SJCRH30 (cell line): ENCODE data around the gene MED29. TPM values are rescaled to one million over a fixed set of nuclear protein-coding genes. Genes with fewer than 3 reads are reported as not detected.
"Not testable (repeated sequence)": the region's sequence is repeated elsewhere in the genome, so short reads cannot be mapped to it uniquely, and the experiment has no call there.

Experiments used
- DNase-seq, 2 experiments: peaks; one replicate each; pipeline ENCODE4 v3.0.0-alpha.2; 2015 to 2020
- H3K27ac ChIP-seq: fragments of 250-450 bp; sonication (Bioruptor Pico); 2 replicates; pipeline ENCODE4 v1.5.1; 2020; ENCODE audit warnings: mild to moderate bottlenecking, moderate library complexity
- H3K27me3 ChIP-seq: fragments of 250-450 bp; sonication (Bioruptor Pico); 2 replicates; pipeline ENCODE4 v1.5.1; 2020; ENCODE audit warnings: mild to moderate bottlenecking, moderate library complexity
- H3K36me3 ChIP-seq: fragments of 250-450 bp; sonication (Bioruptor Pico); 2 replicates; pipeline ENCODE4 v1.5.1; 2020; ENCODE audit warnings: mild to moderate bottlenecking, moderate library complexity
- H3K4me1 ChIP-seq: fragments of 250-450 bp; sonication (Bioruptor Pico); 2 replicates; pipeline ENCODE4 v1.5.1; 2020; ENCODE audit warnings: mild to moderate bottlenecking, moderate library complexity
- H3K4me3 ChIP-seq: fragments of 250-450 bp; sonication (Bioruptor Pico); 2 replicates; pipeline ENCODE4 v1.5.1; 2020; ENCODE audit warnings: mild to moderate bottlenecking, moderate library complexity
- H3K9me3 ChIP-seq: fragments of 250-450 bp; sonication (Bioruptor Pico); replicated peaks from 2 replicates; pipeline ENCODE4 v1.5.1; 2020; ENCODE audit warnings: mild to moderate bottlenecking, moderate library complexity
- total RNA-seq: library from RNA; depleted of rRNA; stranded (reverse); fragments of >200 nt; shearing (Covaris generic); gene quantifications from 2 replicates; pipeline ENCODE4 v1.2.3, GENCODE V29; 2014

The MED29 gene
- total RNA-seq, 1 experiment from 2014 or later: 31.9 TPM

- no peak overlapping the region for H3K4me3 ChIP-seq
- peaks cover 77% of the 10 kb centered on the region for H3K36me3 ChIP-seq
- H3K27ac ChIP-seq: no peak overlapping the region
Measured at GRCh38 chr19:39360599-39360998, 30.6 kb upstream of the MED29 start.

DNA sequence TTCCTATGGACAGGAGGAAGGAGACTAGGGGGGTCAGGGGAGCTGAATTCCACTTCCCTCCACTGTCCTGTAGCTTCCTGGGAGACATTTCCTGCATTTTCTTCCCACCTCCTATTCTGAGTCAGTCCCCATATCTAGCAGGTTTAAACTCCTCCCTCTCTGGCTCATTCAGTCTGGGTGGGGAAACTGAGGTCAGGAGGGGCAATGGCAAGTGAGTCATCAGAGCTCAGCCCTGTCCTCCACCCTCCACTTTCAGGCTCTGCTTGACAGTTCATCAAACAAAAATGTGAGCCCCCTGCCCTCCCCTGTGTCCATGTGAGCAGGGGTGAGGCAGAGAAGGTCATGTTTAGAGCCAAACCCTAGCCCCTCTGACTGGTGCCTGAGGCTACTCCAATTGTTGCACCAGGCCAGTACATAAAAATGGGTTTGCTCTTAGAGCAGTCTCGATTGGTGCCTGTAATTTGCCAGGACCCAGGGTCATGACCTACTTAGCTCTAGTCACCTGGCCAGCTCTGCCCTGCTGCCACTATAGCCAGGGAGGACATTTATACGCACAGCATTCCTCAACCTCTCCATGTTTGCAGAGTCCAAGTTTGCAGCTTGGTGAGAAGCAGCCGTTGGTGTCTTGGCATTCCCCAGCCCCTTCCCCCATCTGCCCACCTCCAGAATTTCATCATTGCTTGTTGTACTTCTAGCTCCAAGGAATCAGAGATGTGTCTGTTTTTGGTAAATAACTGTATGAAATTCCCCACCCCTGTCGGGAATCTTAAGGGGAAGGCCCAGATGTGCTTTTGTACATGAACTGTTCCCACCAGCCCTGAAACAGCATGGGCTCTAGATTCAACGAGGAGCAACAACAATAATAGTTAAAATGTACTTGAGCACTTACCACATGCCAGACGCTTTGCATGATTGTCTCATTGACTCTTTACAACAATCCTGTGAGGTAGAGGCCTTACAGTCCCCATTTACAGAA is 28.2 kb upstream of the MED29 start:
- Histone ChIP-seq H3K36me3 (peaks cover 63% of the 10 kb centered on the region), H3K27ac (no peak overlapping the region), H3K9me3 (no peaks in the 10 kb centered on the region), H3K4me3 (no peak overlapping the region), H3K27me3 (no peaks in the 10 kb centered on the region), H3K4me1 (0 out of 2 replicates have a peak, but pooled peaks cover 4% of the 10 kb centered on the region)
- no peak for DNase-seq

More at GRCh38 chr19:39360599-39360998, 30.6 kb upstream of the MED29 start:
- no peak for DNase-seq
- no peaks in the 10 kb centered on the region for H3K9me3 ChIP-seq
- H3K4me1 ChIP-seq: 0 out of 2 replicates have a peak, but pooled peaks cover under 1% of the 10 kb centered on the region
- H3K27me3 ChIP-seq: no peaks in the 10 kb centered on the region

GRCh38 chr19:39363901-39364457 is 27.2 kb upstream of the MED29 start:
- Histone ChIP-seq H3K9me3 (no peaks in the 10 kb centered on the region), H3K4me3 (no peak overlapping the region), H3K36me3 (peaks cover 63% of the 10 kb centered on the region), H3K4me1 (0 out of 2 replicates have a peak, but pooled peaks cover 4% of the 10 kb centered on the region), H3K27ac (no peak overlapping the region), H3K27me3 (no peaks in the 10 kb centered on the region)
- DNase-seq: no peak

DNA sequence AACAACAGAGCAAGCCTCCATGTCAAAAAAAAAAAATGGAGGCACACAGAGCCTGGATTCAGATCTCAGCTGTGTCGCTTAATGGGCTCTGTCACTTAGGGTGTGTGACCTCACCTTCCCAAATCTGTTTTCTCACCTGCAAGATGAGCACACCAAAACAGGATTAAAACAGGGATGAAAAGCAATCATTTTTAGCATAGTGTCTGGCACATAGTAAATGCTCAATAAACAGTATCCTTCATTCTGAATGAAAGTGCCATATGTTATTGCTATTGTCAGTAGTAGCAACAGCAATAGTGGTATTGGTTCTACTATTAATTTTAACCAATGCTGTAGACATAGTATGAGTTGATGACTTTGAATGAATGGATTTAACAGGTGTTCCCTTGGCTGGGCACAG is 25.6 kb upstream of the MED29 start:
- Histone ChIP-seq H3K27ac (no peak overlapping the region), H3K4me1 (0 out of 2 replicates have a peak, but pooled peaks cover 4% of the 10 kb centered on the region), H3K9me3 (no peaks in the 10 kb centered on the region), H3K4me3 (no peak overlapping the region), H3K27me3 (no peaks in the 10 kb centered on the region), H3K36me3 (peaks cover 66% of the 10 kb centered on the region)
- DNase-seq: no peak

- DNase-seq: no peak
- no peaks in the 10 kb centered on the region for H3K9me3 ChIP-seq
- H3K4me1 ChIP-seq: 0 out of 2 replicates have a peak, but pooled peaks cover 4% of the 10 kb centered on the region
- H3K36me3 ChIP-seq: peaks cover 71% of the 10 kb centered on the region
- H3K4me3 ChIP-seq: no peak overlapping the region
- no peak overlapping the region for H3K27ac ChIP-seq
- H3K27me3 ChIP-seq: no peaks in the 10 kb centered on the region
Measured at GRCh38 chr19:39369200-39369599, 22.0 kb upstream of the MED29 start.

DNA sequence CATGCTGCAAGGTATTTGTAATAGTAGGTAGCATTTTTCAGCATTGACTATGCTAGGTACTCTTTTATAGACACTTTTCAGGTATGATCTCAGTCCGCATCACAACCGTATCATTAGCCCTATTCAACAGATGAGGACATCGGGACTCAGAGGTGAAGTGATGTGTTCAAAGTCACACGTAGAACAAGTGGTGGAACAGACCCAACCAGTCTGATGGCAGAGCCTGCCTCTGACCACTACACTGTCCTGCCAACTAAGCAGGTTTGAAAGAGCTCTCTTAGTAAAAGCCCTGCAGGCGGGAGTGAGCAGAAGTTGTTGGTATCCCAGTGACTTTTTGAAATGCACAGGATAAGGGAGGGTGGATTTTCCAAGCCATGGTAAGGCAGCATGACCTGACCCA is 20.4 kb upstream of the MED29 start:
- Histone ChIP-seq H3K36me3 (peaks cover 75% of the 10 kb centered on the region), H3K9me3 (no peaks in the 10 kb centered on the region), H3K4me1 (0 out of 2 replicates have a peak, but pooled peaks cover 2% of the 10 kb centered on the region), H3K27ac (no peak overlapping the region), H3K27me3 (no peaks in the 10 kb centered on the region), H3K4me3 (no peak overlapping the region)
- DNase-seq: no peak

DNA sequence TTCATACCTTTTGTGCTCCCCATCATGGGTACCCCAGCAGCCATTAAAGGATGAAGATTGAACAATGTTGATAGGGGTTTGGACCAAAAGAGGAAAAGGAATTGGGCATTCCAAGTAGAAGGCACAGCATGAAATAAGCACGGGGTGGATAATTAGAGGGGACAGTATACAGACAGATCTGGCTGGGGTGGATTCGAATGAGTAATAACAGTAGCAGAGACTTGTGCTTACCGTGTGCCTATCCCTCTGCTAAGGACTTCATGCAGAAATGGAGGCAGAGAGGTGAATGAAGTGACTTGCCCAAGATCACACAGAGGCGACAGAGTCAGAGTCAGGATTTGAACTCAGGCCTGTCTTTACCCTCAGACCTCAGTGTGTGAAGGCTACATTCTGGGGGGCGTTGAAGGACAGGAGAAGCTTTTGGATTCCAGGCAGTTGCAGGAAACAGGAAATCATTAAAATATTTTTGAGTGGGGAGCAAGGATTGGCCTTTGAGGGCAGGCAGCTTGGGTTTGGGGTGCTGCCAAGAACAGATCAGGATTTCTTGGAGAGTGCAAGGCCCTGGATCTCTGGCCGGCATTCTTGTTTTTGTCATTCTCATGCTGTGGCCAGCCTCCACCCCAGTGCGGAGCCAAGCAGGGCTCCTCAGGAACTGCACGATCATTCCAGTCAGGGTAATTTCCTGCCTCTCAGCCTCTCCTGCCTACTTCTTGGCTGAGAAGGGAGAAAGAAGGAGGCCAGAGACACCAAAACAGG is 19.0 kb upstream of the MED29 start:
- no peaks in the 10 kb centered on the region for H3K9me3 ChIP-seq
- H3K4me3 ChIP-seq: no peak overlapping the region
- no peak overlapping the region for H3K27ac ChIP-seq
- H3K27me3 ChIP-seq: no peaks in the 10 kb centered on the region
- no peak for DNase-seq
- peaks cover 85% of the 10 kb centered on the region for H3K36me3 ChIP-seq
- no peaks in the 10 kb centered on the region for H3K4me1 ChIP-seq

DNA sequence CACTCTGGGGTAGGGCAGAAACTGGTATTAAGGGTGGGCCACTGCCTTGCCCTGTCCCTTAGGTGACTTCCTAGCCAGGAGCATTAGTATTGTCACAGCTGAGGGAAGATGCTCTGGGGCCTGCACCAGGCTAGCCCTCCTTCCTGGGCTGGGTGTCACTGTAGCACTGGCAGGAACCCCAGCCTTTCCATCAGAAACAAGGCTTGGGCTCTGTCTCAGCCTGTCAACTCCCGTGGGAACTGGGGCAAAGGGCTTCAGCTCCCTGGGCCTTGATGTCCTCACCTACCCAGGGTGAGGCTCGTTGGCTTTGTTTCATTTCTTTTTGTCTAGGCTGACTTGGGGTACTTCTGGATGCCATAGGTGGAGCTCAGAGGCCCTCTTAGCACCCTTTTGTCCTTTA is 18.2 kb upstream of the MED29 start:
- Histone ChIP-seq H3K27ac (no peak overlapping the region), H3K9me3 (no peaks in the 10 kb centered on the region), H3K27me3 (no peaks in the 10 kb centered on the region), H3K36me3 (peaks cover 89% of the 10 kb centered on the region), H3K4me1 (no peaks in the 10 kb centered on the region), H3K4me3 (no peak overlapping the region)
- no peak for DNase-seq

DNA sequence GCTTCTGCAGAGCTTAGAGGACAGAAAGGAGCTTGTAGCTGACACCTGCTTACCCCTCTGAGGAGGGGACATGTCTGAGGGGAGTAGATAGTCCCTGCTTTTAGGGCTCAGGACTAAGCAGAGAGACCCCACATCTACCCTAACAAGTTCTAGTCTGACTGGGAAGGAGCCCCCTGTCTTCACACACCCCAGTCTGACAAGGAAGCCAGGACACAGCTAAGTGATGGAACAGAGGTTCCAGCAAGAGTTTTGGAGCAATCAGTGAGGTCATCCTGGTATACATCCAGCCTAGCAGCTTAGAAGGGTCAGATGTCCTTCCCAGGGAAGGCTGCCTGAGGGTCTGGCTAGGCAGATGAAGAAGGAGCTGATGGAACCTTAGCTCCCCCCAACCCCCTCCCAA is 15.2 kb upstream of the MED29 start:
- no peaks in the 10 kb centered on the region for H3K9me3 ChIP-seq
- H3K4me1 ChIP-seq: no peaks in the 10 kb centered on the region
- H3K4me3 ChIP-seq: no peak overlapping the region
- no peak for DNase-seq
- H3K27me3 ChIP-seq: no peaks in the 10 kb centered on the region
- peaks cover 88% of the 10 kb centered on the region for H3K36me3 ChIP-seq
- no peak overlapping the region for H3K27ac ChIP-seq

DNA sequence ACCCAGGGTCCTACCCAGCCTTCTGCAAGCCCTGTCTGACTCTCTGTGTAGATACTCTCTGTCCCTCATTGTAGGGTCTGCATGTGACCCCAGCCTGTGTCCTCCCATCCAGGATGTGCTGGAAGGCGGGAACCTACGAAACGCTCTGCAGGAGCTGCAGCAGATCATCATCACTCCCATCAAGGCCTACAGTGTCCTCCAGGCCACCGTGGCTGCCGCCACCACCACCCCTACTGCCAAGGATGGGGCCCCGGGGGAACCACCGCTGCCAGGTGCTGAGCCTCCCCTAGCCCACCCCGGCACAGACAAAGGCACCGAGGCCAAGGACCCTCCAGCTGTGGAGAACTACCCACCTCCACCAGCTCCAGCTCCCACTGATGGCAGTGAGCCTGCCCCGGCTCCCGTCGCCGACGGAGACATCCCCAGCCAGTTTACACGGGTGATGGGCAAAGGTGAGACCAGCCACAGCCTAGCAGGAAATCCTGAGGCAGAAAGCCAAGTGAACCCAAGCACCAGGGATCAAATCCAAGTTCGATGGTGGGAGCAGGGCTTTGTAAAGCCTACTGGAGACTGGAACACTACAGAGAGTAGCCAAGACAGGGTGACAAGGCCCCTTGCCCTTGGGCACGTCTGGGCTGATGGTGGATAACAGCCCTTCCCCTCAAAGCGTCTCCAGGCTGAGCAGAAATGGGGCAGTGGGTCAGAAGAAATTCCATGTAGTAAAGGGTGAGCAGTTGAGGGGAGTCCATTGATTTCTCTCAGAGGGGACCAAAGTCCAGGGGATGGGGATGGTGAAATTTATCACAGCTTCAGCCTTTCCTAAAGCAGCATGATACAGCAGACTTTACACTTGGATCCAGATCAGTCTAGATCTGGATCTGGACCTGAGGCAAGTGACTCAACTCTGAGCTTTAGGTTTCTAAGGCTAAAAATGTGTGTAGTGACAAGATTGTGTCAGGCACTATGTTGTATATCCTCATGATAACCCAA is 13.5 kb upstream of the MED29 start:
- H3K4me1 ChIP-seq: no peaks in the 10 kb centered on the region
- H3K36me3 ChIP-seq: peaks cover 91% of the 10 kb centered on the region
- no peaks in the 10 kb centered on the region for H3K9me3 ChIP-seq
- no peaks in the 10 kb centered on the region for H3K27me3 ChIP-seq
- H3K4me3 ChIP-seq: no peak overlapping the region
- no peak overlapping the region for H3K27ac ChIP-seq
- DNase-seq: no peak

DNA sequence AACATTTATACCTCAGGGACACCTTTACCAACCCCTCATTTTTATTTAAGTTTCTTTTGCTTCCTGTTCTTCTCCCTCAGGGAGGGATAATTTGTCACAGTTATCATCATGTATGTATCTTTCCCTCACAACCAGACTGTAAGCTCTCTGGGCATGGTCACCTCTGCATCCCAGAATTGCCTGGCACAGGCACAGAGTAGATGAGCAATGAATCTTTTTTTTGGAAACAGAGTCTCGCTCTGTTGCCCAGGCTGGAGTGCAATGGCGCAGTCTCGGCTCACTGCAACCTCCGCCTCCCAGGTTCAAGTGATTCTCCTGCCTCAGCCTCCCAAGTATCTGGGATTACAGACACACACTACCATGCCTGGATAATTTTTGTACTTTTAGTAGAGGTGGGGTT is 11.8 kb upstream of the MED29 start:
- not testable (repeated sequence) for H3K9me3 ChIP-seq, H3K4me3 ChIP-seq, H3K27me3 ChIP-seq, H3K27ac ChIP-seq, DNase-seq, H3K4me1 ChIP-seq
- H3K36me3 ChIP-seq: peaks cover 77% of the 10 kb centered on the region

- H3K9me3 ChIP-seq: no peaks in the 10 kb centered on the region
- H3K36me3 ChIP-seq: peaks cover 75% of the 10 kb centered on the region
- H3K4me1 ChIP-seq: no peaks in the 10 kb centered on the region
- no peak for DNase-seq
- H3K27me3 ChIP-seq: no peaks in the 10 kb centered on the region
- H3K4me3 ChIP-seq: no peak overlapping the region
- H3K27ac ChIP-seq: no peak overlapping the region
Measured at GRCh38 chr19:39379865-39380396, 11.2 kb upstream of the MED29 start.

DNA sequence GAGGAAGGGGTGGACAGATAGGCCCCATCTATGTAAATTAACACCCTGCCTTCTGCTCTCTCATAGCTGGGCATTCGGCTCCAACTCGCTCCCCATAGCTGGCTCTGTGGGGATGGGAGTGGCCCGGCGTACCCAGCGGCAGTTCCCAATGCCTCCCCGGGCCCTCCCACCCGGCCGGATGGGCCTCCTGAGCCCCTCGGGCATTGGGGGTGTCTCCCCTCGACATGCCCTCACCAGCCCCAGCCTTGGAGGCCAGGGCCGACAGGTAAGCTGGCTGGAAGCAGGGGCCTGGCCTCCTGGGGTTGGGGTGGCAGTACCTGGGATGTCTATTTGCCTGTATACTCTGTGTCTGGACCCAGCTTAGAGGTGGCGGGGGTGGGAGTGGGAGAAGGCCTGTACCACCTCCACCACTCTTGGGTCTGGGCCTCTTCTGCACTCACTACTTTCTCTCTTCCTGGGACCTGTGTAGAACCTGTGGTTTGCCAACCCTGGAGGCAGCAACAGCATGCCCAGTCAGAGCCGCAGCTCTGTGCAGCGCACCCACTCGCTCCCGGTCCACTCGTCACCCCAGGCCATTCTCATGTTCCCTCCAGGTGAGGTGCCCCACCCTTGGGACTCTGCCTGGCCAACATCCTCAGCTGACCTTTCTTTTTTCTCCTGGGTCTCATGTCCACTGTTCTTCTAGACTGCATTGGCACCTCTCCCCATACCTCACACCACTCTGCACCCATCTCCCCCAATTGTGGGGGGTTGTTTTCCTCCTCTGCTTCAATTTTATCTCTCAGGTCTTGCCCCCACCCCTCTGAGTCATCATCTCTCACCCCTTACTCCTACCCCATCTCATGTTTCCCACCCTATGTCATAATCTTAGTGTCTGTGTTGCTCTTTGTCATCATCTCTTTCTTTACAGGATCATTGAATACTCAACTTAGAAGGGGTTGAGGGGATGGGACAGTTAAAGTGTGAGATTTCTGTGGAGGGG is 10.4 kb upstream of the MED29 start:
- no peak for DNase-seq
- no peaks in the 10 kb centered on the region for H3K4me1 ChIP-seq
- H3K4me3 ChIP-seq: no peak overlapping the region
- no peaks in the 10 kb centered on the region for H3K9me3 ChIP-seq
- H3K27me3 ChIP-seq: no peaks in the 10 kb centered on the region
- no peak overlapping the region for H3K27ac ChIP-seq
- peaks cover 71% of the 10 kb centered on the region for H3K36me3 ChIP-seq
